ENCODE measurements around the gene TIMM17A. TPM values are rescaled to one million over a fixed set of nuclear protein-coding genes. Genes with fewer than 3 reads are reported as not detected.

Gene TIMM17A
- total RNA-seq, 1 donor from 2014 or later, result 50.4 TPM

- ChIA-PET POLR2A (no interaction called here), CTCF (interaction anchor here (1.0 to 1.3 kb wide), 3 partner anchors 9 to 14 kb away, joined by 3 to 4 read pairs (median 3); no protein-coding TSS in a partner anchor)
- H3K4me3 Mint-ChIP-seq, result peak within 1 kb of the TSS; percentile 52
- intact Hi-C loops (cut with micrococcal nuclease), result no loop called here
- no peak for DNase-seq
- H3K9me3 Mint-ChIP-seq, result no peaks in the 10 kb centered on the region
- H3K36me3 Mint-ChIP-seq (ENCODE audit: low read depth), result peaks cover 16% of the 10 kb centered on the region
- no peaks in the 10 kb centered on the region for H3K27me3 Mint-ChIP-seq
- H3K4me1 Mint-ChIP-seq, result peaks cover 10% of the 10 kb centered on the region
- peak; percentile 79 for ATAC-seq (ENCODE audit: low read depth)
- TF ChIP-seq, protein P1, sequence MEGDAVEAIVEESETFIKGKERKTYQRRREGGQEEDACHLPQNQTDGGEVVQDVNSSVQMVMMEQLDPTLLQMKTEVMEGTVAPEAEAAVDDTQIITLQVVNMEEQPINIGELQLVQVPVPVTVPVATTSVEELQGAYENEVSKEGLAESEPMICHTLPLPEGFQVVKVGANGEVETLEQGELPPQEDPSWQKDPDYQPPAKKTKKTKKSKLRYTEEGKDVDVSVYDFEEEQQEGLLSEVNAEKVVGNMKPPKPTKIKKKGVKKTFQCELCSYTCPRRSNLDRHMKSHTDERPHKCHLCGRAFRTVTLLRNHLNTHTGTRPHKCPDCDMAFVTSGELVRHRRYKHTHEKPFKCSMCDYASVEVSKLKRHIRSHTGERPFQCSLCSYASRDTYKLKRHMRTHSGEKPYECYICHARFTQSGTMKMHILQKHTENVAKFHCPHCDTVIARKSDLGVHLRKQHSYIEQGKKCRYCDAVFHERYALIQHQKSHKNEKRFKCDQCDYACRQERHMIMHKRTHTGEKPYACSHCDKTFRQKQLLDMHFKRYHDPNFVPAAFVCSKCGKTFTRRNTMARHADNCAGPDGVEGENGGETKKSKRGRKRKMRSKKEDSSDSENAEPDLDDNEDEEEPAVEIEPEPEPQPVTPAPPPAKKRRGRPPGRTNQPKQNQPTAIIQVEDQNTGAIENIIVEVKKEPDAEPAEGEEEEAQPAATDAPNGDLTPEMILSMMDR (IDR thresholded peaks at IDR 0.05), result no peak
- H3K27ac Mint-ChIP-seq, result no peak within 1 kb of the TSS
These were observed 55.1 kb downstream of the TIMM17A start, which contains the start of gene ELF3 for GRCh38 chr1:202010180-202011015. Gene ELF3, plus strand, starts transcription at chr1:202010587. Its CDS starts 550 bp downstream, at chr1:202011137.

- ChIA-PET POLR2A (no interaction called here), CTCF (interaction anchor here (0.9 kb wide), 1 partner anchor 106 kb away, joined by 3 read pairs; no protein-coding TSS in a partner anchor)
- Mint-ChIP-seq H3K4me3 (no peak overlapping the region), H3K36me3 (ENCODE audit: low read depth) (peaks cover 5% of the 10 kb centered on the region), H3K27me3 (peaks cover under 1% of the 10 kb centered on the region), H3K9me3 (no peaks in the 10 kb centered on the region), H3K4me1 (peaks cover 10% of the 10 kb centered on the region), H3K27ac (no peak overlapping the region)
- ATAC-seq (ENCODE audit: low read depth) (no peak), DNase-seq (no peak)
- intact Hi-C loops (cut with micrococcal nuclease), result no loop called here
- TF ChIP-seq, protein P1 (IDR thresholded peaks at IDR 0.05), result no peak
These were observed 56.7 kb downstream of the TIMM17A start for GRCh38 chr1:202011994-202012393.

DNA sequence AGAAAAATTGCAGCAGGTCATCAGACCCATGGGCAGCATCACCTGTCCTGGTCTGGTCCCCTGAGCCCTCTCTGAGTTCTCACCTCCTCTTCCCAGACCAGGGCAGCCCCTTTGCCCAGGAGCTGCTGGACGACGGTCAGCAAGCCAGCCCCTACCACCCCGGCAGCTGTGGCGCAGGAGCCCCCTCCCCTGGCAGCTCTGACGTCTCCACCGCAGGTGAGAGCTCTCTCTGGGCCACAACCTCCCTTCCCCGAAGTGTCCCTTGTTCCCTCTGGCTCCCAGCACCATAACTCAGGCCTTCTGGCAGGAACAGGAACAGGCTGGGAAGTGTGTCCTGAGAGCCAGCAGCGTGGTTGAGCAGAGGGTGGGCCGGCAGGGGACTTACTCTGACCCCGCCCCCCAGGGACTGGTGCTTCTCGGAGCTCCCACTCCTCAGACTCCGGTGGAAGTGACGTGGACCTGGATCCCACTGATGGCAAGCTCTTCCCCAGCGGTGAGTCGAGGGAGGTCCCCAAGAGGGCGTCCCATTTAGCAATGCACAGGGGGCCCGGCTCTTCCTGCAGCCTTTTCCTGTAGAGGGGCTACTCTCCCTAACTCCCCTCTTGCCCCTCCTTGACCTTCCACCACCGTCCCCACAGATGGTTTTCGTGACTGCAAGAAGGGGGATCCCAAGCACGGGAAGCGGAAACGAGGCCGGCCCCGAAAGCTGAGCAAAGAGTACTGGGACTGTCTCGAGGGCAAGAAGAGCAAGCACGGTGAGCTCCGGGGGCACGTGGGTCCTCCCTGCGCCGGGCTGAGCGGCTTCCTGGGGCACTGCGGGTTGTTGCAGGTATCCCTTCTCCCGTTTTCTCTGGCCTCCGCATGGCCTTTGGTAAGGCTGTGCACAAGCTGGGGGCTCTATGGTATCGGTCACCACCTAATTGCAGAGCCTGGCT is 57.5 kb downstream of the TIMM17A start:
- H3K27ac Mint-ChIP-seq, result no peak overlapping the region
- no peaks in the 10 kb centered on the region for H3K36me3 Mint-ChIP-seq (ENCODE audit: low read depth)
- TF ChIP-seq, protein P1 (IDR thresholded peaks at IDR 0.05), result no peak
- H3K9me3 Mint-ChIP-seq, result no peaks in the 10 kb centered on the region
- ChIA-PET POLR2A (no interaction called here), CTCF (interaction anchor here (0.9 kb wide), 1 partner anchor 106 kb away, joined by 3 read pairs; no protein-coding TSS in a partner anchor)
- no peak for DNase-seq
- peaks cover 10% of the 10 kb centered on the region for H3K4me1 Mint-ChIP-seq
- no peak for ATAC-seq (ENCODE audit: low read depth)
- no peak overlapping the region for H3K4me3 Mint-ChIP-seq
- intact Hi-C loops (cut with micrococcal nuclease), result no loop called here
- H3K27me3 Mint-ChIP-seq, result peaks cover 2% of the 10 kb centered on the region

GRCh38 chr1:202013603-202014002 is 58.3 kb downstream of the TIMM17A start:
- CTCF ChIA-PET, result no interaction called here
- peaks cover 2% of the 10 kb centered on the region for H3K27me3 Mint-ChIP-seq
- ATAC-seq (ENCODE audit: low read depth), result no peak
- no peak overlapping the region for H3K4me3 Mint-ChIP-seq
- H3K36me3 Mint-ChIP-seq (ENCODE audit: low read depth), result no peaks in the 10 kb centered on the region
- intact Hi-C loops (cut with micrococcal nuclease), result no loop called here
- H3K27ac Mint-ChIP-seq, result no peak overlapping the region
- peaks cover 10% of the 10 kb centered on the region for H3K4me1 Mint-ChIP-seq
- H3K9me3 Mint-ChIP-seq, result no peaks in the 10 kb centered on the region
- TF ChIP-seq, protein P1 (IDR thresholded peaks at IDR 0.05), result no peak
- DNase-seq, result no peak
- POLR2A ChIA-PET, result no interaction called here

Data from activated B cell treated with CpG ODN at 0.5 μM for 24 hours (primary cell).